NCI-H2081 treated with DMSO at 0.1 percent for 48 hours (cell line): ENCODE measurements around the gene DNAH14.
A peak's percentile ranks its signal among the peaks of the same experiment; 100 is the strongest.
"Not testable (repeated sequence)": the region's sequence is repeated elsewhere in the genome, so short reads cannot be mapped to it uniquely, and the experiment has no call there.

Experiments
- DNase-seq: peaks from one replicate; lab custom pipeline; 2025; lab: John Stamatoyannopoulos, UW

Gene DNAH14

DNA sequence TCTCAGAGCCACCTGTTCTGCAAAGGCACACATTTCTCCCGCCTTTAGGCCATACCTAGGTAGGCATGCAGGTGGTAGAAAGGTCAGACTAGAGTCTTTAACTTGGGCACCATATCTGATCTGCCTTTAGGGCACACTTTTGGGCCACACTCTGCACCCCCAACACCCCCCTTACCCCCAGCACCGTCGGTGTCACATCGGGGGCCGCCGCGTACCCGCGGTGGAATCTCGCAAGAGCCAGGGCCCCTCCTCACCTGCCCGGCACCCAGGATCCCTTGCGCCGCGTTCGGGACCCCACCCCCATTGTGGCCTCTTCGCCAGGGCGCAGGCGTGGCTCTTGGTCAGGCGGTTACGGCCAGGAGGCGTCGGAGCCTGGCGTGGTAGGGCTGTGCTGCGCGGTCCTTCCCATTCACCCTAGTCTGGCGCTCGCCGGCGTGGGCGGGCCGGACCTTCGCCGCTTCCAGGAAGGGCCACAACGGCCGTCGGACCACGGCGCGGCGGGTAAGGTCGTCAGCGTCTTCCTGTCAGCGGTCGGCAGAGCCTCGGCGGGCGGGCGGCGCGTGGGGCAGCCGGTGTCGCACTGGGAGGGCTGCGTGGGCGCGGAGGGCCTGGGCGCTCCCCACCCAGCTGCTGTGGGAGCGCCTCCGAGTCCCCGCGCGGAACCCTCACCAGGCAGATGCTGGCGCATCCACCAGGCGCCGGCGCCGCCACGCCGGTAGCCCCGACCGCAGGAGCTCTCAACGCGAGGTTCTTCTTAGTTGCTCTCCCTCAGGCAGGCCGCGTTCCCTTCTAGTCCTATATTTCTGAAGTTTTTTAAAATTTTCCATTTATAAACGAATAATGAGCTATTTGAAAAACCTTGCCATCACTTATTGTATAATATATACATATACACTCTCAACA lies at the start of gene DNAH14:
TSS of gene DNAH14 (plus strand) at position 341 of the 903 bp plus-strand sequence. CDS start 23,028 bp downstream, outside the sequence.
- peak; percentile 60 for DNase-seq

GRCh38 chr1:224880593-224881307 lies 48.7 kb upstream of the DNAH14 start:
- DNase-seq: no peak

DNA sequence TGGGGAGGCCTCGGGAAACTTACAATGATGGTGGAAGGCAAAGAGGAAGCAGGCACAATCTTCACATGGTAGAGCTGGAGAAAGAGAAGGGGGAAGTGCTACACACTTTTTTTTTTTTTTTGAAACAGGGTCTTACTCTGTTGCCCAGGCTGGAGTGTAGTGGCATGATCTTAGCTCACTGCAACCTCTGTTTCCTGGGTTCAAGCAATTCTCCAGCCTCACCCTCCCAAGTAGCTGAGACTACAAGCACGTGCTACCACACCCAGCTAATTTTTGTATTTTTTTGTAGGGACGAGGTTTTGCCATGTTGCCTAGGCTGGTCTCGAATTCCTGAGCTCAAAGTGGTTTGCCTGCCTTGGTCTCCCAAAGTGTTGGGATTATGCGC lies 48.2 kb upstream of the DNAH14 start:
- not testable (repeated sequence) for DNase-seq

- DNase-seq: no peak
Measured at GRCh38 chr1:224881762-224882211, 47.7 kb upstream of the DNAH14 start.

DNA sequence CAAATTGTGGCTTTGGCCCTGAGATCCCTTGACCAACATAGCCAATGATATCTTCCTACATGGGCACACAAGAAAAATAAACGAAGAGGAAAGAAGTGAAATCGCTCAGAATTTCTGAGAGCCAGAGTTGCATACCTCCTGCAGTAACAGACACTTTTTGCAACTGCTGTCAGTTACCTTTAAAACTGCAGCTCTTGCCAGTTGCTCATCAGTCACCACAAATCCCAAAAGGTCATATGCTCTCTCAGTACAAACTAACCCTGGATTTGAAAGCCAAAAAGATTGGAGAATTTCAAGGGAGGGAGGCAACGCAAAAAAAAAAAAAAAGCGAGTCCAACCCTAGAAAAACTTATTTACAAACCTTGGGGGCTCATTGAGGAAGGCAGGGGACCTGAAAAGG lies 47.2 kb upstream of the DNAH14 start:
- no peak for DNase-seq

GRCh38 chr1:224883091-224883490 lies 46.4 kb upstream of the DNAH14 start:
- DNase-seq: no peak

- no peak for DNase-seq
Measured at GRCh38 chr1:224884361-224884801, 45.1 kb upstream of the DNAH14 start.

DNA sequence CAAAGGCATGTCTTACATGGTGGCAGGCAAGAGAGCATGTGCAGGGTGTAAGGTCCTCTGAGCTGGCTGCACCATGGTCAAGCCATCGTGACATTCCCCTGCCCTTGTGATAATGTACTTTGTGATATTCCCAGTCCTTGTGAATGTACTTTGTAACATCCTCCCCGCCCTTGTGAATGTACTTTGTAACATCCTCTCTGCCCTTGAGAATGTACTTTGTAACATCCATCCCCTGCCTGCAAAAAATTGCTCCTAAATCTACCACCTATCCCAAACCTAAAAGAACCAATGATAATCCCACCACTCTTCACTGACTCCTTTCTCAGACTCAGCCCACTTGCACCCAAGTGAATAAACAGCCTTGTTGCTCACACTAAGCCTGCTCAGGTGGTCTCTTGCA lies 44.1 kb upstream of the DNAH14 start:
- DNase-seq: not testable (repeated sequence)

DNA sequence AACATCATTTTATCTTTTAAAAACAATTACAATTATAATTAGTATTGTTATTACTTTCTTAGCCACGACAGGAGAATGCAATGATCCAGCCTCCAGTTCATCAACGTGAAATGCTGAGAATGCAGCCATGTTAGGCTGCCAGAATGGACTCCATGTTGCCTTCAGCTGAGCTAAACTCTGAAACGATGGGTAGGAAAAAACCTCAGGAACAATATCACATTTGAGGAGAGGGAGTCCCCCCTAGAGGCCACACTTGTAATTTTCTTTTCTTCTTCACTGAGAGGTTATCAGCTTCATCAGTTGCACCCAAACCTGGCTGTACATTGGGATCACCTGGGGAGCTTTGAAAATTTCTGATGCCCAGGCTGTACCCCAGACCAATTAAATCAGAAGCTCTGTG lies 34.6 kb upstream of the DNAH14 start:
- DNase-seq: no peak

GRCh38 chr1:224896130-224896781 lies 33.2 kb upstream of the DNAH14 start:
- DNase-seq: no peak

- DNase-seq: no peak
Measured at GRCh38 chr1:224897529-224898327, 31.7 kb upstream of the DNAH14 start.

- no peak for DNase-seq
Measured at GRCh38 chr1:224898937-224899336, 30.5 kb upstream of the DNAH14 start.

GRCh38 chr1:224900062-224900630 lies 29.3 kb upstream of the DNAH14 start:
- no peak for DNase-seq

DNA sequence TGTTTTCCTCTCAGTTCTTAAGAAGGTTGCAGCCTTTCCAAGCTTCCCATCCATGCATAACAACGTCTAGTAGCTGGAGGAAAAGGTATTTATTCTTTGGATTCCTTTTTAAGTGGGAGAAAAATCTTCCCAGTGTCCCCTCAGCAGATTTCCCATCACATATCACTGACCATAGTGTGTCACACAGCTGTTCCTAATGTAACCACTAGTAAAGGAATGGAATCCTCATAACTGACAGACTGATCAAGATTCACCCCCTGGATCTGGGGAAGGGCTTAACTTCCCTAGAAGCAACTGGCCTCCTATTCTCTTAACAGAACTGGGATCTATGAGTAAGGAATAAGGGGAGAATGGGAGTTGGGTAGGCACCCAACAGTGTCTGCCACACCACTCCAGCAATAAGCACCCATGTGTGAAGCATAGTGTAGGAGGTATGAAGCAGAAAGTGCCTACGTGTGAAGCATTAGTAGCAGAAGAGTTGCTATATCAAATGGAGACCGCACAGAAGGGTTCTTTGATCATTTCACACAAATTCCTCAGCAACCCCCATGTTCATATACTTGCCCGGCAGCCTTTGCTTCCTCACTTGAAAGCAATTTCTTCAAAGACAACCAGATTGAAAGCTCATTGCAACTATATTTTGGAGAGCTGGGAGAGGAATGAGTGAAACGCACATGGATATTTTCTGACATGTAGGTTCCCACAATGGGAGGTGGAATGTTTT lies 28.2 kb upstream of the DNAH14 start:
- DNase-seq: no peak

DNA sequence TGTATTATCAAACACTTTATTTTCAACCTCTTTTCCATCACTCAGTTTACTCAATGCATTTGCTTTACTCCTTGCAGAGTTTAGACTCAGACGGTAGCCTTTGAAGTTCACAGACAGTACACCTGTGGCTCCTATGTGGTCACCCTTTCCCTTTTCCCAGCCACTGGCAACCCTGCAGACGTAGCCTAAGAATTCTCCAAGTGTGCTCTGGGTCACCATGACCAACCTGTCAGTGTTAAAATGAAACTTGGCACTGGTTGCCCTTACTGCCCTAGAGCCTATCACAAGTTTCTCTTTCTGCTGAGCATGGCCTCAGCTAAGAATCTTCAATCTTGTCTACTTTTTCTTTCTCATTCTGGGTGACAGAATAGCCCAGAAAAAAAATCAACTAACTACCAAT lies 25.5 kb upstream of the DNAH14 start:
- no peak for DNase-seq

- no peak for DNase-seq
Measured at GRCh38 chr1:224906340-224906739, 23.1 kb upstream of the DNAH14 start.

DNA sequence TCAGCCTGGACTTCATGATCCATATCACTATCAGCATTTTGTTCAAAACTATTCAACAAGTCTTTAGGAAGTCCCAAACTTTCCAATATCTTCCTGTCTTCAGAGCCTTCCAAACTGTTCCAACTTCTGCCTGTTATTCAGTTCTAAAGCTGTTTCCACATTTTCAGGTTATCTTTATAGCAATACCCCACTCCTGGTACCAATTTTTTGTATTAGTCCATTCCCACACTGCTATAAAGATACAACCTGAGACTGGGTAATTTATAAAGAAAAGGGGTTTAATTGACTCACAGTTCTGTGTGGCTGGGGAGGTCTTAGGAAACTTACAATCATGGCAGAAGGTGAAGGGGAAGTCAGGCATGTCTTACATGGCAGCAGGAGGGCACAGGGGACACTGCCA lies 18.3 kb upstream of the DNAH14 start:
- DNase-seq: no peak

DNA sequence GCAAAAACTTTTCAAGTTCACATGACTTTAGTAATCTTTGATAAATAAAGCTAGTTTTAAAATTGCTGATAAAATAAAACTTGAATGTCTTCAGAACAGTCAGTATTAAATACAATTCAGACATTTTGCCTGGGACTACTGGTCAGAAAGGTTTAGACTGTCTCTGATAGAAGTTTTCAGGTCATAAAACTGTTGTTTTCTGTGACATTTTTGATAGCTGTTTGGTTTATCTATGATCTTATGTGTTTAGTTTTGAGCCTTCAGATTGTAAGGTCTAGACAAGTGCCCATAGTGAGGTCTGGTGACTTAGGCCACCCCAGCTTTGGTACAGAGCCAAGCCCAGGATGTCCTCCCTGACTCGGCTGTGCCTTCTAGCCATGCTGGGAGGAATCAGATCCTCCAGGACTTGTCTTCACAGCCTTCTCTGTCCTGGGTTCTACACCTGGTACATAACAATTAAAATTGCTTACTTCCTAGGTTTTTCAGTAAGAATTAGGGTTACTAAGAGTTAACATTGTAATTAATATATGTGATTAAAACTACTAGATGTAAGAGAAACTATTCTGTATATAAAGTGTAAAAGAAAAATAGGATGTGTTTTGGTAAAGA lies 15.1 kb upstream of the DNAH14 start:
- DNase-seq: no peak

GRCh38 chr1:224919508-224919907 lies 10.0 kb upstream of the DNAH14 start:
- DNase-seq: no peak

GRCh38 chr1:224920930-224921329 lies 8.5 kb upstream of the DNAH14 start:
- DNase-seq: no peak
